IgD-negative memory B cell (primary cell): ENCODE data around the gene CENPP. TPM values are rescaled to one million over a fixed set of nuclear protein-coding genes. Genes with fewer than 3 reads are reported as not detected.
A peak's percentile ranks its signal among the peaks of the same experiment; 100 is the strongest.
"Not testable (repeated sequence)": the region's sequence is repeated elsewhere in the genome, so short reads cannot be mapped to it uniquely, and the experiment has no call there.

Source experiments
- H3K27ac Mint-ChIP-seq, 3 donors: one replicate each; pipeline ENCODE4 v1.8.0; 2020 to 2022; ENCODE audit warnings: mild to moderate bottlenecking in 3 of 3, mixed read lengths in 3 of 3, moderate library complexity in 1 of 3
- H3K27me3 Mint-ChIP-seq: one replicate; pipeline ENCODE4 v1.8.0; 2021; ENCODE audit warnings: mixed read lengths
- H3K36me3 Mint-ChIP-seq: one replicate; pipeline ENCODE4 v1.8.0; 2020; ENCODE audit warnings: mild to moderate bottlenecking, mixed read lengths
- H3K4me1 Mint-ChIP-seq, 3 donors: one replicate each; pipeline ENCODE4 v1.8.0; 2020 to 2022; ENCODE audit warnings: mixed read lengths in 3 of 3, mild to moderate bottlenecking in 1 of 3
- H3K4me3 Mint-ChIP-seq, 4 donors: one replicate each; pipeline ENCODE4 v1.8.0; 2020 to 2022; ENCODE audit warnings: mild to moderate bottlenecking in 4 of 4, mixed read lengths in 4 of 4, moderate library complexity in 3 of 4
- H3K9me3 Mint-ChIP-seq, 3 donors: one replicate each; pipeline ENCODE4 v1.8.0; 2020 to 2021; ENCODE audit warnings: mixed read lengths in 3 of 3, mild to moderate bottlenecking in 1 of 3
- polyA plus RNA-seq: library from polyadenylated mRNA; unstranded; fragments of 300-500 nt; fragmentation: Illumina TruSeq; gene quantifications from one replicate; pipeline ENCODE4 v1.2.3, GENCODE V29; 2021

CENPP gene
- polyA plus RNA-seq, 1 donor from 2014 or later, result 1.9 TPM

GRCh38 chr9:92547356-92547755, 221.6 kb downstream of the CENPP start:
- no peak overlapping the region for H3K4me3 Mint-ChIP-seq
- H3K27ac Mint-ChIP-seq, result no peak overlapping the region
- no peaks in the 10 kb centered on the region for H3K9me3 Mint-ChIP-seq
- no peaks in the 10 kb centered on the region for H3K4me1 Mint-ChIP-seq
- no peaks in the 10 kb centered on the region for H3K27me3 Mint-ChIP-seq
- H3K36me3 Mint-ChIP-seq, result no peaks in the 10 kb centered on the region

- Mint-ChIP-seq H3K4me3 (no peak overlapping the region), H3K27me3 (no peaks in the 10 kb centered on the region), H3K9me3 (no peaks in the 10 kb centered on the region), H3K4me1 (no peaks in the 10 kb centered on the region), H3K27ac (no peak overlapping the region), H3K36me3 (peaks cover 2% of the 10 kb centered on the region)
Observed at GRCh38 chr9:92550765-92551164, 225.0 kb downstream of the CENPP start.

- Mint-ChIP-seq H3K27me3 (no peaks in the 10 kb centered on the region), H3K27ac (no peak overlapping the region), H3K36me3 (peaks cover 2% of the 10 kb centered on the region), H3K4me1 (no peaks in the 10 kb centered on the region), H3K9me3 (no peaks in the 10 kb centered on the region), H3K4me3 (no peak overlapping the region)
Observed at GRCh38 chr9:92558612-92559374, 233.0 kb downstream of the CENPP start.

GRCh38 chr9:92561374-92562330, 235.9 kb downstream of the CENPP start:
- H3K27me3 Mint-ChIP-seq, result no peaks in the 10 kb centered on the region
- H3K27ac Mint-ChIP-seq, result no peak overlapping the region
- no peaks in the 10 kb centered on the region for H3K4me1 Mint-ChIP-seq
- peaks cover 2 to 8% (median 3%) of the 10 kb centered on the region in 3 donors for H3K9me3 Mint-ChIP-seq
- H3K4me3 Mint-ChIP-seq, result no peak overlapping the region
- H3K36me3 Mint-ChIP-seq, result no peaks in the 10 kb centered on the region

GRCh38 chr9:92562461-92562967, 236.8 kb downstream of the CENPP start:
- Mint-ChIP-seq H3K36me3 (no peaks in the 10 kb centered on the region), H3K9me3 (peaks cover 3 to 14% (median 3%) of the 10 kb centered on the region in 3 donors), H3K4me1 (no peaks in the 10 kb centered on the region), H3K27me3 (no peaks in the 10 kb centered on the region), H3K27ac (no peak overlapping the region), H3K4me3 (no peak overlapping the region)

GRCh38 chr9:92563116-92564100, 237.7 kb downstream of the CENPP start:
- no peaks in the 10 kb centered on the region for H3K36me3 Mint-ChIP-seq
- H3K9me3 Mint-ChIP-seq, result peaks cover 3 to 14% (median 6%) of the 10 kb centered on the region in 3 donors
- H3K27ac Mint-ChIP-seq, result no peak overlapping the region
- H3K27me3 Mint-ChIP-seq, result no peaks in the 10 kb centered on the region
- no peaks in the 10 kb centered on the region for H3K4me1 Mint-ChIP-seq
- no peak overlapping the region for H3K4me3 Mint-ChIP-seq

- Mint-ChIP-seq H3K36me3 (no peaks in the 10 kb centered on the region), H3K4me3 (no peak overlapping the region), H3K27me3 (no peaks in the 10 kb centered on the region), H3K9me3 (peaks cover 3 to 14% (median 6%) of the 10 kb centered on the region in 3 donors), H3K27ac (no peak overlapping the region), H3K4me1 (no peaks in the 10 kb centered on the region)
Observed at GRCh38 chr9:92564504-92564903, 238.8 kb downstream of the CENPP start.

- no peak overlapping the region for H3K27ac Mint-ChIP-seq
- H3K9me3 Mint-ChIP-seq, result peaks cover 3 to 14% (median 6%) of the 10 kb centered on the region in 3 donors
- H3K27me3 Mint-ChIP-seq, result no peaks in the 10 kb centered on the region
- no peaks in the 10 kb centered on the region for H3K36me3 Mint-ChIP-seq
- H3K4me3 Mint-ChIP-seq, result no peak overlapping the region
- H3K4me1 Mint-ChIP-seq, result no peaks in the 10 kb centered on the region
Observed at GRCh38 chr9:92564982-92565381, 239.2 kb downstream of the CENPP start.

- not testable (repeated sequence) for H3K36me3 Mint-ChIP-seq, H3K4me1 Mint-ChIP-seq, H3K9me3 Mint-ChIP-seq, H3K27ac Mint-ChIP-seq, H3K27me3 Mint-ChIP-seq
- peak overlapping the region in 1 of 4 donors; percentile 2 for H3K4me3 Mint-ChIP-seq
Observed at GRCh38 chr9:92571871-92572270, 246.1 kb downstream of the CENPP start.

- not testable (repeated sequence) for H3K27ac Mint-ChIP-seq, H3K4me1 Mint-ChIP-seq, H3K4me3 Mint-ChIP-seq, H3K9me3 Mint-ChIP-seq, H3K27me3 Mint-ChIP-seq, H3K36me3 Mint-ChIP-seq
Observed at GRCh38 chr9:92573612-92574011, 247.9 kb downstream of the CENPP start.

- Mint-ChIP-seq H3K4me3 (no peak overlapping the region), H3K27ac (no peak overlapping the region), H3K36me3 (peaks cover 4% of the 10 kb centered on the region), H3K9me3 (peaks cover 0 to 5% (median 3%) of the 10 kb centered on the region in 3 donors), H3K27me3 (no peaks in the 10 kb centered on the region), H3K4me1 (no peaks in the 10 kb centered on the region)
Observed at GRCh38 chr9:92576175-92576574, 250.4 kb downstream of the CENPP start.

GRCh38 chr9:92589923-92590322, 264.2 kb downstream of the CENPP start:
- H3K27ac Mint-ChIP-seq, result peak overlapping the region in 1 of 3 donors; percentile 17
- H3K27me3 Mint-ChIP-seq, result no peaks in the 10 kb centered on the region
- no peak overlapping the region for H3K4me3 Mint-ChIP-seq
- no peaks in the 10 kb centered on the region for H3K4me1 Mint-ChIP-seq
- H3K9me3 Mint-ChIP-seq, result peaks cover 0 to 7% (median 4%) of the 10 kb centered on the region in 3 donors
- H3K36me3 Mint-ChIP-seq, result peaks cover 4% of the 10 kb centered on the region

- Mint-ChIP-seq H3K4me3 (no peak overlapping the region), H3K4me1 (no peaks in the 10 kb centered on the region), H3K27me3 (no peaks in the 10 kb centered on the region), H3K36me3 (peaks cover 4% of the 10 kb centered on the region), H3K27ac (no peak overlapping the region), H3K9me3 (peaks cover 0 to 7% (median 4%) of the 10 kb centered on the region in 3 donors)
Observed at GRCh38 chr9:92590377-92590776, 264.6 kb downstream of the CENPP start.

GRCh38 chr9:92592537-92592936, 266.8 kb downstream of the CENPP start:
- Mint-ChIP-seq H3K9me3 (peaks cover 0 to under 1% (median 0%) of the 10 kb centered on the region in 3 donors), H3K4me1 (no peaks in the 10 kb centered on the region), H3K36me3 (no peaks in the 10 kb centered on the region), H3K4me3 (no peak overlapping the region), H3K27ac (no peak overlapping the region), H3K27me3 (no peaks in the 10 kb centered on the region)
